Measurements from ENCODE around the gene SORCS3. TPM values are rescaled to one million over a fixed set of nuclear protein-coding genes. Genes with fewer than 3 reads are reported as not detected.

Gene SORCS3
- total RNA-seq, 1 donor from 2014 or later, result 3.6 TPM

GRCh38 chr10:105024184-105024583 is 383.1 kb downstream of the SORCS3 start:
- no peak for ATAC-seq
- intact Hi-C loops (cut with DNase I), result no loop called here
- no peak for DNase-seq (ENCODE audit: low spot score)

GRCh38 chr10:105025092-105025491 is 384.0 kb downstream of the SORCS3 start:
- ATAC-seq (no peak), DNase-seq (ENCODE audit: low spot score) (no peak)
- intact Hi-C loops (cut with DNase I), result no loop called here

- intact Hi-C loops (cut with DNase I), result no loop called here
- ATAC-seq (no peak), DNase-seq (ENCODE audit: low spot score) (no peak)
Measured at GRCh38 chr10:105026566-105026965, 385.5 kb downstream of the SORCS3 start.

GRCh38 chr10:105029286-105029685 is 388.2 kb downstream of the SORCS3 start:
- DNase-seq (ENCODE audit: low spot score), result no peak
- no peak for ATAC-seq
- intact Hi-C loops (cut with DNase I), result no loop called here

GRCh38 chr10:105037022-105037421 is 395.9 kb downstream of the SORCS3 start:
- ATAC-seq (no peak), DNase-seq (ENCODE audit: low spot score) (no peak)
- intact Hi-C loops (cut with DNase I), result no loop called here

- ATAC-seq, result no peak
- no peak for DNase-seq (ENCODE audit: low spot score)
- intact Hi-C loops (cut with DNase I), result no loop called here
Measured at GRCh38 chr10:105041956-105042355, 400.9 kb downstream of the SORCS3 start.

- no peak for ATAC-seq
- DNase-seq (ENCODE audit: low spot score), result no peak
- intact Hi-C loops (cut with DNase I), result no loop called here
Measured at GRCh38 chr10:105042906-105043552, 401.9 kb downstream of the SORCS3 start.

GRCh38 chr10:105044902-105045301 is 403.8 kb downstream of the SORCS3 start:
- ATAC-seq (no peak), DNase-seq (ENCODE audit: low spot score) (no peak)
- intact Hi-C loops (cut with DNase I), result no loop called here

GRCh38 chr10:105056413-105056812 is 415.3 kb downstream of the SORCS3 start:
- DNase-seq (ENCODE audit: low spot score) (no peak), ATAC-seq (no peak)
- intact Hi-C loops (cut with DNase I), result no loop called here

GRCh38 chr10:105062951-105063350 is 421.9 kb downstream of the SORCS3 start:
- intact Hi-C loops (cut with DNase I), result no loop called here
- DNase-seq (ENCODE audit: low spot score), result no peak
- ATAC-seq, result no peak

- ATAC-seq, result no peak
- DNase-seq (ENCODE audit: low spot score), result no peak
- intact Hi-C loops (cut with DNase I), result no loop called here
Measured at GRCh38 chr10:105063796-105064195, 422.7 kb downstream of the SORCS3 start.

GRCh38 chr10:105068497-105068896 is 427.4 kb downstream of the SORCS3 start:
- ATAC-seq (no peak), DNase-seq (ENCODE audit: low spot score) (no peak)
- intact Hi-C loops (cut with DNase I), result no loop called here

GRCh38 chr10:105070249-105070648 is 429.2 kb downstream of the SORCS3 start:
- ATAC-seq, result no peak
- no peak for DNase-seq (ENCODE audit: low spot score)
- intact Hi-C loops (cut with DNase I), result no loop called here

- no peak for DNase-seq (ENCODE audit: low spot score)
- intact Hi-C loops (cut with DNase I), result no loop called here
Measured at GRCh38 chr10:105070952-105071351, 429.9 kb downstream of the SORCS3 start.

GRCh38 chr10:105071980-105072379 is 430.9 kb downstream of the SORCS3 start:
- intact Hi-C loops (cut with DNase I), result no loop called here
- ATAC-seq, result no peak
- DNase-seq (ENCODE audit: low spot score), result no peak

More at GRCh38 chr10:105070952-105071351, 429.9 kb downstream of the SORCS3 start:
- ATAC-seq, result no peak

GRCh38 chr10:105073999-105074398 is 432.9 kb downstream of the SORCS3 start:
- intact Hi-C loops (cut with DNase I), result no loop called here
- ATAC-seq, result no peak
- no peak for DNase-seq (ENCODE audit: low spot score)

- ATAC-seq (no peak), DNase-seq (ENCODE audit: low spot score) (no peak)
- intact Hi-C loops (cut with DNase I), result no loop called here
Measured at GRCh38 chr10:105075031-105075430, 433.9 kb downstream of the SORCS3 start.

- no peak for DNase-seq (ENCODE audit: low spot score)
- intact Hi-C loops (cut with DNase I), result no loop called here
- ATAC-seq, result no peak
Measured at GRCh38 chr10:105085980-105086379, 444.9 kb downstream of the SORCS3 start.

- intact Hi-C loops (cut with DNase I), result no loop called here
- ATAC-seq, result no peak
- no peak for DNase-seq (ENCODE audit: low spot score)
Measured at GRCh38 chr10:105094048-105094447, 453.0 kb downstream of the SORCS3 start.

GRCh38 chr10:105096316-105096715 is 455.2 kb downstream of the SORCS3 start:
- DNase-seq (ENCODE audit: low spot score), result no peak
- ATAC-seq, result no peak
- intact Hi-C loops (cut with DNase I), result no loop called here

GRCh38 chr10:105102977-105103376 is 461.9 kb downstream of the SORCS3 start:
- no peak for ATAC-seq
- intact Hi-C loops (cut with DNase I), result no loop called here
- DNase-seq (ENCODE audit: low spot score), result no peak
